Activated naive CD4-positive, alpha-beta T cell treated with anti-CD3 and anti-CD28 coated beads, Interleukin-2, amount 50 U/mL, for 24 hours (primary cell): Measurements from ENCODE around the gene SGO2.
"Not testable (repeated sequence)": the region's sequence is repeated elsewhere in the genome, so short reads cannot be mapped to it uniquely, and the experiment has no call there.

ENCODE experiments used
- H3K27ac Mint-ChIP-seq: one replicate; pipeline ENCODE4 v1.8.0; 2021; ENCODE audit warnings: mild to moderate bottlenecking, mixed read lengths
- H3K27me3 Mint-ChIP-seq: one replicate; pipeline ENCODE4 v1.8.0; 2021; ENCODE audit warnings: mixed read lengths
- H3K36me3 Mint-ChIP-seq: one replicate; pipeline ENCODE4 v1.8.0; 2021; ENCODE audit warnings: mixed read lengths
- H3K4me1 Mint-ChIP-seq: one replicate; pipeline ENCODE4 v1.8.0; 2021; ENCODE audit warnings: mixed read lengths
- H3K4me3 Mint-ChIP-seq: one replicate; pipeline ENCODE4 v1.8.0; 2021; ENCODE audit warnings: mild to moderate bottlenecking, mixed read lengths
- H3K9me3 Mint-ChIP-seq: one replicate; pipeline ENCODE4 v1.8.0; 2021; ENCODE audit warnings: mixed read lengths

Gene SGO2

GRCh38 chr2:200502196-200502595 is 23.8 kb upstream of the SGO2 start:
- H3K27me3 Mint-ChIP-seq: no peaks in the 10 kb centered on the region
- H3K27ac Mint-ChIP-seq: no peak overlapping the region
- no peak overlapping the region for H3K4me3 Mint-ChIP-seq
- peaks cover 29% of the 10 kb centered on the region for H3K4me1 Mint-ChIP-seq
- peaks cover 18% of the 10 kb centered on the region for H3K36me3 Mint-ChIP-seq
- no peaks in the 10 kb centered on the region for H3K9me3 Mint-ChIP-seq

GRCh38 chr2:200506679-200507078 is 19.3 kb upstream of the SGO2 start:
- H3K4me1 Mint-ChIP-seq: peaks cover 38% of the 10 kb centered on the region
- peak overlapping the region; percentile 42 for H3K27ac Mint-ChIP-seq
- no peak overlapping the region for H3K4me3 Mint-ChIP-seq
- no peaks in the 10 kb centered on the region for H3K9me3 Mint-ChIP-seq
- peaks cover 12% of the 10 kb centered on the region for H3K36me3 Mint-ChIP-seq
- no peaks in the 10 kb centered on the region for H3K27me3 Mint-ChIP-seq

- Mint-ChIP-seq H3K9me3 (no peaks in the 10 kb centered on the region), H3K27ac (no peak overlapping the region), H3K27me3 (no peaks in the 10 kb centered on the region), H3K4me3 (no peak overlapping the region), H3K36me3 (peaks cover 12% of the 10 kb centered on the region), H3K4me1 (peaks cover 38% of the 10 kb centered on the region)
These were observed 18.8 kb upstream of the SGO2 start for GRCh38 chr2:200507179-200507578.

GRCh38 chr2:200509235-200509611 is 16.8 kb upstream of the SGO2 start:
- Mint-ChIP-seq H3K9me3 (no peaks in the 10 kb centered on the region), H3K27ac (peak overlapping the region; percentile 96), H3K4me1 (peaks cover 32% of the 10 kb centered on the region), H3K27me3 (no peaks in the 10 kb centered on the region), H3K36me3 (peaks cover 2% of the 10 kb centered on the region), H3K4me3 (peak overlapping the region; percentile 97)

GRCh38 chr2:200509612-200510433 is 16.2 kb upstream of the SGO2 start, which contains the start of gene KCTD18:
Gene KCTD18, minus strand, starts transcription at chr2:200510068. Its CDS starts 3,052 bp downstream, at chr2:200507016.
- Mint-ChIP-seq H3K27ac (peak within 1 kb of the TSS; percentile 96), H3K36me3 (peaks cover under 1% of the 10 kb centered on the region), H3K9me3 (no peaks in the 10 kb centered on the region), H3K27me3 (no peaks in the 10 kb centered on the region), H3K4me3 (peak within 1 kb of the TSS; percentile 97), H3K4me1 (peaks cover 32% of the 10 kb centered on the region)

GRCh38 chr2:200515155-200515554 is 10.9 kb upstream of the SGO2 start:
- peaks cover 7% of the 10 kb centered on the region for H3K36me3 Mint-ChIP-seq
- H3K27ac Mint-ChIP-seq: peak overlapping the region; percentile 72
- peak overlapping the region; percentile 54 for H3K4me3 Mint-ChIP-seq
- H3K27me3 Mint-ChIP-seq: no peaks in the 10 kb centered on the region
- peaks cover 5% of the 10 kb centered on the region for H3K4me1 Mint-ChIP-seq
- peaks cover 6% of the 10 kb centered on the region for H3K9me3 Mint-ChIP-seq

- Mint-ChIP-seq H3K36me3 (no peaks in the 10 kb centered on the region), H3K27ac (no peak overlapping the region), H3K4me3 (no peak overlapping the region), H3K9me3 (no peaks in the 10 kb centered on the region), H3K4me1 (peaks cover 7% of the 10 kb centered on the region), H3K27me3 (no peaks in the 10 kb centered on the region)
These were observed 2.8 kb upstream of the SGO2 start for GRCh38 chr2:200523158-200523557.

- Mint-ChIP-seq H3K27me3 (no peaks in the 10 kb centered on the region), H3K4me3 (no peak overlapping the region), H3K4me1 (peaks cover 7% of the 10 kb centered on the region), H3K36me3 (no peaks in the 10 kb centered on the region), H3K9me3 (no peaks in the 10 kb centered on the region), H3K27ac (no peak overlapping the region)
These were observed 2.4 kb upstream of the SGO2 start for GRCh38 chr2:200523604-200524003.

GRCh38 chr2:200525066-200525465 is 941 bp upstream of the SGO2 start:
- H3K27ac Mint-ChIP-seq: no peak overlapping the region
- H3K36me3 Mint-ChIP-seq: no peaks in the 10 kb centered on the region
- H3K27me3 Mint-ChIP-seq: no peaks in the 10 kb centered on the region
- peaks cover 7% of the 10 kb centered on the region for H3K4me1 Mint-ChIP-seq
- H3K9me3 Mint-ChIP-seq: no peaks in the 10 kb centered on the region
- peak overlapping the region; percentile 92 for H3K4me3 Mint-ChIP-seq

- Mint-ChIP-seq H3K9me3 (no peaks in the 10 kb centered on the region), H3K4me3 (peak overlapping the region; percentile 92), H3K4me1 (peaks cover 7% of the 10 kb centered on the region), H3K27ac (peak overlapping the region; percentile 76), H3K36me3 (no peaks in the 10 kb centered on the region), H3K27me3 (no peaks in the 10 kb centered on the region)
These were observed 491 bp upstream of the SGO2 start for GRCh38 chr2:200525551-200525881.

- Mint-ChIP-seq H3K27ac (no peak overlapping the region), H3K4me1 (peaks cover 7% of the 10 kb centered on the region), H3K36me3 (no peaks in the 10 kb centered on the region), H3K27me3 (no peaks in the 10 kb centered on the region), H3K4me3 (no peak overlapping the region), H3K9me3 (no peaks in the 10 kb centered on the region)
These were observed 2.2 kb downstream of the SGO2 start for GRCh38 chr2:200528228-200528627.

GRCh38 chr2:200533754-200534153 is 7.7 kb downstream of the SGO2 start:
- H3K4me3 Mint-ChIP-seq: no peak overlapping the region
- no peak overlapping the region for H3K27ac Mint-ChIP-seq
- no peaks in the 10 kb centered on the region for H3K4me1 Mint-ChIP-seq
- no peaks in the 10 kb centered on the region for H3K27me3 Mint-ChIP-seq
- H3K36me3 Mint-ChIP-seq: no peaks in the 10 kb centered on the region
- no peaks in the 10 kb centered on the region for H3K9me3 Mint-ChIP-seq

- no peaks in the 10 kb centered on the region for H3K9me3 Mint-ChIP-seq
These were observed 8.6 kb downstream of the SGO2 start for GRCh38 chr2:200534572-200534971.

GRCh38 chr2:200538139-200538538 is 12.1 kb downstream of the SGO2 start:
- no peaks in the 10 kb centered on the region for H3K4me1 Mint-ChIP-seq
- H3K36me3 Mint-ChIP-seq: peaks cover 17% of the 10 kb centered on the region
- H3K9me3 Mint-ChIP-seq: no peaks in the 10 kb centered on the region
- H3K27ac Mint-ChIP-seq: no peak overlapping the region
- no peaks in the 10 kb centered on the region for H3K27me3 Mint-ChIP-seq
- no peak overlapping the region for H3K4me3 Mint-ChIP-seq

More at GRCh38 chr2:200534572-200534971, 8.6 kb downstream of the SGO2 start:
- H3K27me3 Mint-ChIP-seq: no peaks in the 10 kb centered on the region
- no peak overlapping the region for H3K4me3 Mint-ChIP-seq
- H3K36me3 Mint-ChIP-seq: no peaks in the 10 kb centered on the region
- H3K27ac Mint-ChIP-seq: no peak overlapping the region
- no peaks in the 10 kb centered on the region for H3K4me1 Mint-ChIP-seq

- Mint-ChIP-seq H3K27me3 (no peaks in the 10 kb centered on the region), H3K36me3 (peaks cover 22% of the 10 kb centered on the region), H3K27ac (no peak overlapping the region), H3K4me3 (no peak overlapping the region), H3K4me1 (no peaks in the 10 kb centered on the region), H3K9me3 (no peaks in the 10 kb centered on the region)
These were observed 14.8 kb downstream of the SGO2 start for GRCh38 chr2:200540793-200541192.

- not testable (repeated sequence) for H3K27me3 Mint-ChIP-seq, H3K27ac Mint-ChIP-seq, H3K4me1 Mint-ChIP-seq, H3K4me3 Mint-ChIP-seq, H3K9me3 Mint-ChIP-seq
- H3K36me3 Mint-ChIP-seq: peaks cover 14% of the 10 kb centered on the region
These were observed 40.6 kb downstream of the SGO2 start for GRCh38 chr2:200566596-200566995.

- H3K36me3 Mint-ChIP-seq: peaks cover 16% of the 10 kb centered on the region
- H3K9me3 Mint-ChIP-seq: no peaks in the 10 kb centered on the region
- no peaks in the 10 kb centered on the region for H3K27me3 Mint-ChIP-seq
- no peak overlapping the region for H3K27ac Mint-ChIP-seq
- H3K4me1 Mint-ChIP-seq: no peaks in the 10 kb centered on the region
- no peak overlapping the region for H3K4me3 Mint-ChIP-seq
These were observed 41.9 kb downstream of the SGO2 start for GRCh38 chr2:200567932-200568331.
